K562 (cell line): Measurements from ENCODE around the gene PIK3C2A. TPM values are rescaled to one million over a fixed set of nuclear protein-coding genes. Genes with fewer than 3 reads are reported as not detected.
A peak's percentile ranks its signal among the peaks of the same experiment; 100 is the strongest.

ENCODE experiments used
- ATAC-seq: fragments of 200-7000 bp; cut with Tn5 transposase; 3 replicates; pipeline ENCODE4 v1.9.1; 2020; ENCODE audit warnings: moderate library complexity
- BruUV-seq: library from RNA; stranded (reverse); fragments of 400-500 nt; replicated peaks from 2 replicates; lab custom pipeline; 2021; lab: Mats Ljungman, UMichigan
- CTCF ChIA-PET: fragments of 300-600 bp; formaldehyde crosslinking; extraction: SDS; loops from one replicate; lab custom pipeline; 2021; ENCODE audit warnings: low intra/inter-chr PET ratio; lab: Yijun Ruan, JAX
- POLR2A ChIA-PET: fragments of 300-600, 350-650 bp; sonication (Branson Sonifier 250); formaldehyde crosslinking; extraction: SDS; loops from one replicate; lab custom pipeline; 2021; ENCODE audit warnings: antibody characterized with exemption, inconsistent platforms; lab: Yijun Ruan, JAX
- DNase-seq, 4 experiments: peaks; one replicate each; pipeline versions ENCODE4 v3.0.0 to v3.0.0-alpha.2; 2011 to 2018; ENCODE audit warnings: low spot score in 3 of 4, mixed read lengths in 3 of 4; ENCODE audit errors: extremely low read depth in 1 of 4
- FAIRE-seq: peaks from 2 replicates; lab custom pipeline; 2011; peaks lifted over from hg19 to GRCh38; lab: Jason Lieb, UNC
- H2AFZ ChIP-seq: 2 replicates; pipeline ENCODE4 v1.6.0; 2011; ENCODE audit warnings: low read depth, low read length, control low read depth, inconsistent platforms
- H3K27ac ChIP-seq: fragments of 200-600 bp; 3 replicates; pipeline ENCODE4 v1.8.0; 2011; ENCODE audit warnings: low read depth, mild to moderate bottlenecking, control low read depth, inconsistent platforms, low read length, moderate library complexity, mixed read lengths; ENCODE audit errors: extremely low read depth
- H3K27me3 ChIP-seq, 2 experiments: fragments of 300-600 bp in 1 of 2; 2 replicates in 1 of 2; 3 replicates in 1 of 2; pipeline versions ENCODE4 v1.6.0 to v1.8.0; 2011; ENCODE audit warnings: inconsistent platforms in 2 of 2, low read length in 2 of 2, mild to moderate bottlenecking in 1 of 2, mixed read lengths in 1 of 2, moderate library complexity in 1 of 2; ENCODE audit not compliant: control insufficient read depth in 2 of 2, insufficient read depth in 2 of 2
- H3K36me3 ChIP-seq: fragments of 300-600 bp; 3 replicates; pipeline ENCODE4 v1.8.0; 2011; ENCODE audit warnings: mild to moderate bottlenecking, low read length, inconsistent platforms; ENCODE audit not compliant: control insufficient read depth, insufficient read depth
- H3K4me1 ChIP-seq, 2 experiments: fragments of 200-600 bp in 1 of 2; replicated peaks in 1 of 2; 2 replicates in 1 of 2; 3 replicates in 1 of 2; pipeline versions ENCODE4 v1.5.1 to v1.8.0; 2011; ENCODE audit warnings: inconsistent platforms in 2 of 2, low read length in 2 of 2, mild to moderate bottlenecking in 1 of 2, mixed read lengths in 1 of 2, moderate library complexity in 1 of 2; ENCODE audit not compliant: control insufficient read depth in 2 of 2, insufficient read depth in 2 of 2
- H3K4me2 ChIP-seq: 2 replicates; pipeline ENCODE4 v1.6.1; 2011; ENCODE audit warnings: low read length, control low read depth, inconsistent platforms, mixed read lengths; ENCODE audit not compliant: insufficient read depth
- H3K4me3 ChIP-seq: fragments of 200-600 bp; sonication (generic), shearing (Covaris generic); 2 replicates; pipeline ENCODE4 v1.5.1; 2016; ENCODE audit warnings: control low read depth, inconsistent platforms
- H3K79me2 ChIP-seq: fragments of 200-600 bp; 3 replicates; pipeline ENCODE4 v1.8.0; 2011; ENCODE audit warnings: low read length, inconsistent platforms; ENCODE audit not compliant: control insufficient read depth, insufficient read depth
- H3K9ac ChIP-seq, 2 experiments: 2 replicates each; pipeline versions ENCODE4 v1.6.0 to v1.6.1; 2011; ENCODE audit warnings: low read depth in 2 of 2, low read length in 2 of 2, control low read depth in 1 of 2, inconsistent platforms in 1 of 2, mild to moderate bottlenecking in 1 of 2, mixed read lengths in 1 of 2; ENCODE audit not compliant: insufficient read depth in 1 of 2
- H3K9me1 ChIP-seq: one replicate; pipeline ENCODE4 v1.6.0; 2011; ENCODE audit warnings: inconsistent platforms, mild to moderate bottlenecking, low read length, moderate library complexity; ENCODE audit not compliant: control insufficient read depth, insufficient read depth
- H3K9me3 ChIP-seq: replicated peaks from 2 replicates; pipeline ENCODE4 v1.5.1; 2011; ENCODE audit warnings: low read depth, low read length, inconsistent platforms; ENCODE audit not compliant: control insufficient read depth, insufficient read depth
- H4K20me1 ChIP-seq: replicated peaks from 2 replicates; pipeline ENCODE4 v1.6.1; 2011; ENCODE audit warnings: low read length, inconsistent platforms, mixed read lengths; ENCODE audit not compliant: control insufficient read depth, insufficient read depth
- BCL6 ChIP-seq: fragments of 250-450 bp; sonication (Bioruptor Pico); IDR thresholded peaks from 2 replicates; pipeline ENCODE4 v1.4.0; 2020
- C11orf30 ChIP-seq: fragments of 450-650 bp; IDR thresholded peaks from 2 replicates; pipeline ENCODE4 v1.6.1; 2016; ENCODE audit warnings: low read depth, mild to moderate bottlenecking
- CC2D1A ChIP-seq: fragments of 450-650 bp; IDR thresholded peaks from 2 replicates; pipeline ENCODE4 v1.6.1; 2017; ENCODE audit warnings: mild to moderate bottlenecking
- DNMT1 ChIP-seq: fragments of 450-650 bp; IDR thresholded peaks from 2 replicates; pipeline ENCODE4 v1.6.1; 2016; ENCODE audit warnings: antibody characterized with exemption, mild to moderate bottlenecking
- MAFF ChIP-seq: IDR thresholded peaks from 2 replicates; pipeline ENCODE4 v1.6.1; 2012; ENCODE audit warnings: low read length, improper control_type of control experiment
- MAFG ChIP-seq: fragments of 450-650 bp; conservative IDR thresholded peaks from 2 replicates; pipeline ENCODE4 v1.6.1; 2016; ENCODE audit warnings: missing genetic modification characterization, missing compliant biosample characterization
- PHF20 ChIP-seq: fragments of 450-650 bp; IDR thresholded peaks from 2 replicates; pipeline ENCODE4 v1.6.1; 2018; ENCODE audit not compliant: partially characterized antibody
- PTTG1 ChIP-seq: fragments of 450-650 bp; IDR thresholded peaks from 2 replicates; pipeline ENCODE4 v1.6.1; 2016; ENCODE audit warnings: low read depth, mild to moderate bottlenecking, missing genetic modification characterization, missing compliant biosample characterization
- STAT5B ChIP-seq: fragments of 250-450 bp; sonication (Bioruptor Pico); IDR thresholded peaks from 2 replicates; pipeline ENCODE4 v1.8.0; 2021; ENCODE audit warnings: mild to moderate bottlenecking, inconsistent platforms
- XRCC5 ChIP-seq: fragments of 200-400 bp; formaldehyde crosslinking; IDR thresholded peaks from 2 replicates; pipeline ENCODE4 v1.6.1; 2017; ENCODE audit warnings: low read depth, mild to moderate bottlenecking, low read length
- ZBTB1 ChIP-seq: sonication (generic); formaldehyde crosslinking; IDR thresholded peaks from 2 replicates; pipeline ENCODE4 v1.8.1; 2023; ENCODE audit warnings: missing genetic modification reagents, low read depth, mild to moderate bottlenecking, borderline replicate concordance
- ZNF232 ChIP-seq: sonication (generic); formaldehyde crosslinking; IDR thresholded peaks from 2 replicates; pipeline ENCODE4 v1.8.0; 2022; ENCODE audit warnings: mild to moderate bottlenecking, missing genetic modification reagents
- ZNF316 ChIP-seq: fragments of 450-650 bp; IDR thresholded peaks from 2 replicates; pipeline ENCODE4 v1.6.1; 2016
- ZNF76 ChIP-seq: fragments of 250-450 bp; sonication (Bioruptor Pico); IDR thresholded peaks from 2 replicates; pipeline ENCODE4 v1.4.0; 2020; ENCODE audit warnings: mild to moderate bottlenecking, moderate library complexity, borderline replicate concordance
- in situ Hi-C: fragments of 300-500 bp; cut with MboI; formaldehyde crosslinking; loops from 4 replicates; pipeline ENCODE4 v1.15.0; 2018; ENCODE audit warnings: inconsistent platforms, mixed read lengths
- intact Hi-C: fragments of 100-400 bp; cut with micrococcal nuclease; formaldehyde crosslinking; loops from 2 replicates; pipeline ENCODE4 v1.14.2; 2022
- polyA plus RNA-seq, 8 experiments: library from polyadenylated mRNA; depleted of rRNA in 4 of 8; stranded (reverse) in 5 of 8; unstranded in 3 of 8; fragments of >200 nt; fragmentation: Nextera tagmentation in 2 of 8; fragmentation: Illumina TruSeq in 1 of 8; extraction: Ambion mirVana in 2 of 8; extraction: Trizol in 1 of 8; gene quantifications; 2 replicates each; pipeline versions ENCODE4 v1.2.1 to v1.2.3, GENCODE V29; 2011 to 2014; ENCODE audit warnings: inconsistent platforms in 1 of 8, missing spikeins in 1 of 8
- total RNA-seq, 7 experiments: library from RNA; depleted of rRNA in 6 of 7; stranded (reverse); fragments of >200 nt in 6 of 7; fragmentation: Illumina TruSeq in 2 of 7; extraction: Trizol in 2 of 7; gene quantifications; 2 replicates each; pipeline versions ENCODE4 v1.2.1 to v1.2.3, GENCODE V29; 2011 to 2021; ENCODE audit warnings: low replicate concordance in 1 of 7
- TF ChIP-seq, protein P1 (sequence below): fragments of 250-450 bp; sonication (Bioruptor Pico); IDR thresholded peaks from 2 replicates; pipeline ENCODE4 v1.5.0; 2021; ENCODE audit warnings: mild to moderate bottlenecking, moderate library complexity

The PIK3C2A gene
- total and polyA plus RNA-seq, 9 of the 15 experiments (the other 6 are each of a cell fraction or from before 2014, with no cell fraction given): 3.1 to 25.2 (median 15.6) TPM

DNA sequence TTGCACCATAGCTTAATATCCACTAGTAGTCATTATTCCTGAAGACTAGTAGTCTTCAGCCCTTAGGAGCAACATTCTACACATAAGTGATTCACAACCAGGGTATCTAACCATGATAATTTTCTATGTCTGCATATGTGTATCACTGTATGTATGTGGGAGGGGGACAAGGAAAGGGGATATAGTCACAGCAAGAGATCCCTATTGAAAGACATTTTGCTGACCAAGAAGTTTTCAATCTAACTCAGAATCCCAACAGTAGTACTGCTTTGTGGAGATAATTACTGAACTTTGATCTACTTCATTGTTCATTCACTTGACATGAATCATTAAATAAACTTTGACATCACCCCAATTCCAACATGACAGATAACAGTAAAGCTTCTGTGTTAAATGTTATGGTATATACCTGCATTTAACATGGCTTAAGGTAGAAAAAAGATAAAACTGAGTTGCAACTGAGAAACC lies 10.3 kb downstream of the PIK3C2A start:
- DNase-seq: no peak
- H3K27me3 ChIP-seq: no peaks in the 10 kb centered on the region
- no peaks in the 10 kb centered on the region; a peak in 1 of 5 replicates for H3K4me1 ChIP-seq
- no peak for FAIRE-seq
- ChIA-PET CTCF (no interaction called here), POLR2A (interaction anchor here (1.8 kb wide), 1 partner anchor 9 kb away, joined by 12 read pairs; the partner anchor contains the start of gene PIK3C2A)
- H3K9me3 ChIP-seq: no peaks in the 10 kb centered on the region
- no peak for TF ChIP-seq DNMT1
- no peak for TF ChIP-seq ZNF76 (CRISPR knock-in tag)
- TF ChIP-seq MAFF: peak; percentile 50
- TF ChIP-seq ZNF316: peak; percentile 82
- TF ChIP-seq PTTG1: no peak
- peak; percentile 63 for TF ChIP-seq C11orf30
- TF ChIP-seq CC2D1A: no peak
- TF ChIP-seq ZNF232 (CRISPR knock-in tag): no peak
- TF ChIP-seq XRCC5: no peak
- no peak for TF ChIP-seq STAT5B (CRISPR knock-in tag)
- no peak for TF ChIP-seq ZBTB1 (CRISPR knock-in tag)
- peak; percentile 42; the same call in 1 of the 2 replicates for TF ChIP-seq MAFG (tag)
- TF ChIP-seq PHF20: no peak
- TF ChIP-seq, protein P1, sequence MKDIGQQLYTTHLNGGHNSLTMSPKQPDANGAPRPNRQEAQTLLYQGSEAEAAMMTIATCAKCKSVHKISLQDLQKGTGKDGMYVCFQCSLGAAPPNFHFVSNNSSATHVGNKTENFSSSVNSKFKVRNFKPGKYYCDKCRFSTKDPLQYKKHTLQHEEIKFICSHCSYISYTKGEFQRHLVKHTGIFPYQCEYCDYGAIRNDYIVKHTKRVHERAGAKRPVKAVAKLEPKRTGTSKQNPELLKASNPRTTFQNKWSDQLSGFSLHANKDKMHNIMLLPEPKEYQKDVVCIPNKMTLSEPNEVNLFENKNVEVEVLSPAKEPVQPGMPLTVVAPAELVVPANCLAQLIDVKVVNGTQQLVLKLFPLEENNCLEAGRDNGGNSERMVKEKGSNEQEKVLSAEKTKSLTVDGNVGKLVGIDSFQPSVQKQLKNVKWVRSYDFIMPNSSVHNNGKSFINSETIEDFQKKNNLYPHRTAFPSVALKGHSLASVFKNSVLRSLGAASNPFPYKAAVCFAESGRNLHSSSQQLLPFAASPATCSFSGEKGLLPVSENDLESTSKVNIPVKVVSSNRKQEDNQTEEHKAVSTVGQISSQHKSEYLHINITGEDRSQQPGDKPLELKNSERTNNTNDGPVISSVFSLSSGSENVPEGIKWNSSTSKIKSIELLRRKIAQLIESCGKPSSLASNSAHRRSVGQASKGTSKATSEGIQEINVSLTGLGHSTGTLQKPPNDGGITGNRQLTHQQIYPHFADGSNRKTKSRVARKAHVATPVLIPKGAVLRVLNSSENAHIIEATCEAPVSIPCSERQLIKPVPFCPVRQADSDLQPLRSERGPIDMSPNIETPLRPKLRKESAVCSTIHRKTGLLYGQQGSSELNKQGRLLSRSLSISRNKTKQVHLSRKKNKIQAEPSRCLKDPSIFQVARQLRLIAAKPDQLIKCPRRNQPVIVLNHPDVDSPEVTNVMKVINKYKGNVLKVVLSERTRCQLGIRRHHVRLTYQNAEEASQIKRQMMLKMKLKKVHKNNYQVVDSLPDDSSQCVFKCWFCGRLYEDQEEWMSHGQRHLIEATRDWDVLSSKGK (CRISPR knock-in tag): no peak
- no peak for TF ChIP-seq BCL6 (CRISPR knock-in tag)
- no peak overlapping the region for H3K4me3 ChIP-seq
- no peak for ATAC-seq
- H4K20me1 ChIP-seq: no peaks in the 10 kb centered on the region; the same call in 1 of the 2 replicates
- H2AFZ ChIP-seq: no peak overlapping the region
- H3K27ac ChIP-seq: no peak overlapping the region
- H3K9me1 ChIP-seq: no peaks in the 10 kb centered on the region
- no TSS peak for BruUV-seq
- in situ Hi-C loops: no loop called here
- intact Hi-C loops: no loop called here
- H3K4me2 ChIP-seq: no peak overlapping the region
- peaks cover 13% of the 10 kb centered on the region; the same call in 2 of the 3 replicates for H3K36me3 ChIP-seq
- peaks cover 15% of the 10 kb centered on the region for H3K79me2 ChIP-seq
- H3K9ac ChIP-seq: no peak overlapping the region
